ENCODE measurements around the gene KCNG2. TPM values are rescaled to one million over a fixed set of nuclear protein-coding genes. Genes with fewer than 3 reads are reported as not detected.

KCNG2 gene
- total RNA-seq, 4 donors from 2014 or later = 1.7 TPM; not detected in 3

GRCh38 chr18:79846936-79847557, 49.3 kb downstream of the KCNG2 start:
- intact Hi-C loops (cut with DNase I) = no loop called here
- peaks cover 0 to 1% (median 0%) of the 10 kb centered on the region in 4 donors for H3K27me3 ChIP-seq
- TF ChIP-seq EP300 (IDR thresholded peaks at IDR 0.05) (no peak), CTCF (IDR thresholded peaks at IDR 0.05) (no peak), POLR2A (IDR thresholded peaks at IDR 0.05; ENCODE audit: low read depth) (no peak), POLR2AphosphoS5 (IDR thresholded peaks at IDR 0.05) (no peak)

GRCh38 chr18:79847606-79848293, 50.0 kb downstream of the KCNG2 start:
- WGBS = 81% methylated on average over 14 of the region's 15 CpGs
- peaks cover 0 to 7% (median 3%) of the 10 kb centered on the region in 4 donors for H3K9me3 ChIP-seq
- no peak overlapping the region for H3K4me3 ChIP-seq
- peaks cover 0 to 7% (median 0%) of the 10 kb centered on the region in 4 donors for H3K27me3 ChIP-seq
- no peak overlapping the region for H3K27ac ChIP-seq (replicated peaks in 1 of 4)
- H3K36me3 ChIP-seq = no peaks in the 10 kb centered on the region
- intact Hi-C loops (cut with DNase I) = no loop called here
- H3K4me1 ChIP-seq = no peaks in the 10 kb centered on the region
- no peak for TF ChIP-seq POLR2A (IDR thresholded peaks at IDR 0.05; ENCODE audit: low read depth)
- no peak for TF ChIP-seq CTCF (IDR thresholded peaks at IDR 0.05)
- no peak for TF ChIP-seq EP300 (IDR thresholded peaks at IDR 0.05)
- TF ChIP-seq POLR2AphosphoS5 (IDR thresholded peaks at IDR 0.05) = no peak
- peak; percentile 29 for DNase-seq (ENCODE audit: extremely low spot score)

More at GRCh38 chr18:79846936-79847557, 49.3 kb downstream of the KCNG2 start:
- DNase-seq (ENCODE audit: extremely low spot score) = peak; percentile 68
- WGBS = 77% methylated on average over 16 of the region's 17 CpGs
- Histone ChIP-seq H3K4me3 (no peak overlapping the region), H3K9me3 (peaks cover 0 to 14% (median 10%) of the 10 kb centered on the region in 4 donors), H3K36me3 (no peaks in the 10 kb centered on the region), H3K27ac (replicated peaks in 1 of 4) (no peak overlapping the region), H3K4me1 (no peaks in the 10 kb centered on the region)

GRCh38 chr18:79848294-79848578, 50.5 kb downstream of the KCNG2 start:
- WGBS = 96% methylated on average over 15 of the region's 15 CpGs
- no peak for TF ChIP-seq CTCF (IDR thresholded peaks at IDR 0.05)
- no peak for TF ChIP-seq POLR2AphosphoS5 (IDR thresholded peaks at IDR 0.05)
- TF ChIP-seq POLR2A (IDR thresholded peaks at IDR 0.05; ENCODE audit: low read depth) = no peak
- no peak for TF ChIP-seq EP300 (IDR thresholded peaks at IDR 0.05)
- H3K4me3 ChIP-seq = no peak overlapping the region
- peaks cover 0 to 12% (median 0%) of the 10 kb centered on the region in 4 donors for H3K27me3 ChIP-seq
- peaks cover 0 to 2% (median 0%) of the 10 kb centered on the region in 4 donors for H3K9me3 ChIP-seq
- no peak overlapping the region for H3K27ac ChIP-seq (replicated peaks in 1 of 4)
- intact Hi-C loops (cut with DNase I) = no loop called here
- no peaks in the 10 kb centered on the region for H3K4me1 ChIP-seq
- no peaks in the 10 kb centered on the region for H3K36me3 ChIP-seq
- no peak for DNase-seq (ENCODE audit: extremely low spot score)

GRCh38 chr18:79848579-79849327, 51.0 kb downstream of the KCNG2 start:
- 78% methylated on average over 40 of the region's 45 CpGs for WGBS
- H3K27me3 ChIP-seq = peaks cover 0 to 17% (median 0%) of the 10 kb centered on the region in 4 donors
- H3K27ac ChIP-seq (replicated peaks in 1 of 4) = no peak overlapping the region
- H3K9me3 ChIP-seq = no peaks in the 10 kb centered on the region
- intact Hi-C loops (cut with DNase I) = no loop called here
- no peaks in the 10 kb centered on the region for H3K36me3 ChIP-seq
- H3K4me3 ChIP-seq = no peak overlapping the region
- no peaks in the 10 kb centered on the region for H3K4me1 ChIP-seq
- peak; percentile 83 for DNase-seq (ENCODE audit: extremely low spot score)
- no peak for TF ChIP-seq POLR2AphosphoS5 (IDR thresholded peaks at IDR 0.05)
